SU-DHL-6 (cell line): ENCODE data around the gene CLDN19.

Experiments
- EZH2phosphoT487 ChIP-seq: fragments of 200-600 bp; sonication (generic), shearing (Covaris generic); conservative IDR thresholded peaks from 2 replicates; pipeline ENCODE4 v1.6.1; 2018; ENCODE audit warnings: mild to moderate bottlenecking, antibody characterized with exemption, low read length, moderate library complexity, mixed read lengths
- TF ChIP-seq, protein P1 (sequence below): fragments of 200-600 bp; sonication (generic); IDR thresholded peaks from one replicate; pipeline ENCODE4 v1.5.1; 2017; ENCODE audit warnings: antibody characterized with exemption, mild to moderate bottlenecking, low read length, moderate library complexity; ENCODE audit not compliant: insufficient read depth, poor library complexity, severe bottlenecking

DNA sequence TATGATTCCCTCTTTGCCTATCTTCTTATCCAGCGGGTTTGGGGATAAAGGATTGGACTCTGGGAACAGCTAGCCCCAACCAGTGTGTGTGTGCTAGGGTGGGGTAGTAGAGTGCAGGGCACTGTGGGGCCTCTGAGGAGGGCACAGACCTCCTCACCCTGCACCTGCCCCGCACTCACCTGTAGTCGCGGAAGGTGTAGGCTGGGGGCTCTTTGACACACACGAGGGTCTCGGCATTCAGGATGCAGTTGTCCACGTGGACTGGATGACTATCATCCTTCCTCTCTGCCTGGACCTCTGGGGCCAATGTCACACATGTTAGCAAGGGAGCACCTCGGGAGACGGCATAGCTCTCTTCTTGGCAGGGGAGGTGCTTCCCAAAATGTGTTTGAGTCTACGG lies 8.0 kb upstream of the CLDN19 start:
- TF ChIP-seq, protein P1, sequence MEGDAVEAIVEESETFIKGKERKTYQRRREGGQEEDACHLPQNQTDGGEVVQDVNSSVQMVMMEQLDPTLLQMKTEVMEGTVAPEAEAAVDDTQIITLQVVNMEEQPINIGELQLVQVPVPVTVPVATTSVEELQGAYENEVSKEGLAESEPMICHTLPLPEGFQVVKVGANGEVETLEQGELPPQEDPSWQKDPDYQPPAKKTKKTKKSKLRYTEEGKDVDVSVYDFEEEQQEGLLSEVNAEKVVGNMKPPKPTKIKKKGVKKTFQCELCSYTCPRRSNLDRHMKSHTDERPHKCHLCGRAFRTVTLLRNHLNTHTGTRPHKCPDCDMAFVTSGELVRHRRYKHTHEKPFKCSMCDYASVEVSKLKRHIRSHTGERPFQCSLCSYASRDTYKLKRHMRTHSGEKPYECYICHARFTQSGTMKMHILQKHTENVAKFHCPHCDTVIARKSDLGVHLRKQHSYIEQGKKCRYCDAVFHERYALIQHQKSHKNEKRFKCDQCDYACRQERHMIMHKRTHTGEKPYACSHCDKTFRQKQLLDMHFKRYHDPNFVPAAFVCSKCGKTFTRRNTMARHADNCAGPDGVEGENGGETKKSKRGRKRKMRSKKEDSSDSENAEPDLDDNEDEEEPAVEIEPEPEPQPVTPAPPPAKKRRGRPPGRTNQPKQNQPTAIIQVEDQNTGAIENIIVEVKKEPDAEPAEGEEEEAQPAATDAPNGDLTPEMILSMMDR = no peak
- TF ChIP-seq EZH2phosphoT487 = no peak
